ENCODE data around the gene CCDC178. TPM values are rescaled to one million over a fixed set of nuclear protein-coding genes. Genes with fewer than 3 reads are reported as not detected.

CCDC178 gene
- total RNA-seq, 1 experiment from 2014 or later = not detected

- no peaks in the 10 kb centered on the region for H3K9me2 ChIP-seq (ENCODE audit: insufficient read depth)
- BruUV-seq (replicated peaks) = no TSS peak
- no peak overlapping the region for H2AFZ ChIP-seq (ENCODE audit: low read depth, low read length, poor library complexity, severe bottlenecking)
- POLR2A ChIA-PET = no interaction called here
- RAD21 ChIA-PET (ENCODE audit: low non-redundant PET in 1 of 2, low total read pairs in 2 of 2, uncharacterized antibody in 2 of 2, unreplicated experiment in 2 of 2) = no interaction called here
- no peak overlapping the region for H3K27ac ChIP-seq (ENCODE audit: low read depth, low read length)
- intact Hi-C loops (cut with micrococcal nuclease) = no loop called here
- no peaks in the 10 kb centered on the region for H3K4me1 ChIP-seq (ENCODE audit: control insufficient read depth in 1 of 2, insufficient read depth in 2 of 2, low read length in 2 of 2)
- no peaks in the 10 kb centered on the region for H3K36me3 ChIP-seq (ENCODE audit: control insufficient read depth in 1 of 2, insufficient read depth in 2 of 2, low read length in 2 of 2)
- H3K27me3 ChIP-seq (ENCODE audit: insufficient read depth, low read length) = no peaks in the 10 kb centered on the region
- no peaks in the 10 kb centered on the region for H4K20me1 ChIP-seq (ENCODE audit: insufficient read depth)
- no peak overlapping the region for H3K4me3 ChIP-seq (replicated peaks in 1 of 2; ENCODE audit: low read depth in 1 of 2, low read length in 2 of 2)
- DNase-seq (ENCODE audit: low read depth, low spot score) (no peak), ATAC-seq (no peak)
- no peak for TF ChIP-seq EZH2phosphoT487 (IDR thresholded peaks at IDR 0.05; ENCODE audit: borderline replicate concordance)
- TF ChIP-seq, protein P1, sequence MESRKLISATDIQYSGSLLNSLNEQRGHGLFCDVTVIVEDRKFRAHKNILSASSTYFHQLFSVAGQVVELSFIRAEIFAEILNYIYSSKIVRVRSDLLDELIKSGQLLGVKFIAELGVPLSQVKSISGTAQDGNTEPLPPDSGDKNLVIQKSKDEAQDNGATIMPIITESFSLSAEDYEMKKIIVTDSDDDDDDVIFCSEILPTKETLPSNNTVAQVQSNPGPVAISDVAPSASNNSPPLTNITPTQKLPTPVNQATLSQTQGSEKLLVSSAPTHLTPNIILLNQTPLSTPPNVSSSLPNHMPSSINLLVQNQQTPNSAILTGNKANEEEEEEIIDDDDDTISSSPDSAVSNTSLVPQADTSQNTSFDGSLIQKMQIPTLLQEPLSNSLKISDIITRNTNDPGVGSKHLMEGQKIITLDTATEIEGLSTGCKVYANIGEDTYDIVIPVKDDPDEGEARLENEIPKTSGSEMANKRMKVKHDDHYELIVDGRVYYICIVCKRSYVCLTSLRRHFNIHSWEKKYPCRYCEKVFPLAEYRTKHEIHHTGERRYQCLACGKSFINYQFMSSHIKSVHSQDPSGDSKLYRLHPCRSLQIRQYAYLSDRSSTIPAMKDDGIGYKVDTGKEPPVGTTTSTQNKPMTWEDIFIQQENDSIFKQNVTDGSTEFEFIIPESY (IDR thresholded peaks at IDR 0.05; ENCODE audit: extremely low read depth, insufficient replicate concordance, low read length) = no peak
- no peak for TF ChIP-seq YY1 (IDR thresholded peaks at IDR 0.05; ENCODE audit: extremely low read depth, insufficient replicate concordance, low read depth, low read length)
- TF ChIP-seq SP1 (IDR thresholded peaks at IDR 0.05; ENCODE audit: low read depth) = no peak
- TF ChIP-seq REST (IDR thresholded peaks at IDR 0.05; ENCODE audit: low read depth) = no peak
- TF ChIP-seq TCF7L2 (IDR thresholded peaks at IDR 0.05; ENCODE audit: borderline replicate concordance, extremely low read depth, insufficient read depth, insufficient read length) = no peak
- no peak for TF ChIP-seq EZH2 (IDR thresholded peaks at IDR 0.05)
- no peak for TF ChIP-seq RAD21 (IDR thresholded peaks at IDR 0.05; ENCODE audit: low read depth)
- no peak for TF ChIP-seq ZFX (IDR thresholded peaks at IDR 0.05)
- TF ChIP-seq POLR2AphosphoS5 (IDR thresholded peaks at IDR 0.05; ENCODE audit: low read depth, low read length) = no peak
- no peak for TF ChIP-seq CTCF (IDR thresholded peaks at IDR 0.05 in 2 of 3, conservative IDR thresholded peaks at IDR 0.05 in 1 of 3; ENCODE audit: borderline replicate concordance in 1 of 3, insufficient read depth in 1 of 3, low read depth in 2 of 3, low read length in 2 of 3)
- TF ChIP-seq ELF1 (IDR thresholded peaks at IDR 0.05; ENCODE audit: borderline replicate concordance, low read depth) = no peak
- no peak for TF ChIP-seq JUND (IDR thresholded peaks at IDR 0.05)
- TF ChIP-seq ZNF274 (IDR thresholded peaks at IDR 0.05; ENCODE audit: low read depth, low read length) = no peak
- TF ChIP-seq EGR1 (IDR thresholded peaks at IDR 0.05; ENCODE audit: low read depth) = no peak
- no peak for TF ChIP-seq POLR2A (IDR thresholded peaks at IDR 0.05; ENCODE audit: borderline replicate concordance, extremely low read depth, insufficient read depth, insufficient read length)
- TF ChIP-seq SIN3A (IDR thresholded peaks at IDR 0.05; ENCODE audit: low read depth) = no peak
- H3K9me3 ChIP-seq (ENCODE audit: control insufficient read depth in 1 of 2, insufficient read depth in 1 of 2, low read depth in 1 of 2, low read length in 2 of 2) = peaks cover under 1 to 12% of the 10 kb centered on the region in 2 experiments; a peak in 2 of 4 replicates
- CTCF ChIA-PET = no interaction called here
- no peaks in the 10 kb centered on the region for H3K79me2 ChIP-seq (ENCODE audit: insufficient read depth, low read length)
- no peak overlapping the region for H3K4me2 ChIP-seq (ENCODE audit: low read length)
- H3K9ac ChIP-seq (ENCODE audit: low read length) = no peak overlapping the region
Measured at GRCh38 chr18:33316146-33316587, 124.4 kb downstream of the CCDC178 start.

All from HCT116 (cell line).